Measurements from ENCODE around the gene REM2.

DNA sequence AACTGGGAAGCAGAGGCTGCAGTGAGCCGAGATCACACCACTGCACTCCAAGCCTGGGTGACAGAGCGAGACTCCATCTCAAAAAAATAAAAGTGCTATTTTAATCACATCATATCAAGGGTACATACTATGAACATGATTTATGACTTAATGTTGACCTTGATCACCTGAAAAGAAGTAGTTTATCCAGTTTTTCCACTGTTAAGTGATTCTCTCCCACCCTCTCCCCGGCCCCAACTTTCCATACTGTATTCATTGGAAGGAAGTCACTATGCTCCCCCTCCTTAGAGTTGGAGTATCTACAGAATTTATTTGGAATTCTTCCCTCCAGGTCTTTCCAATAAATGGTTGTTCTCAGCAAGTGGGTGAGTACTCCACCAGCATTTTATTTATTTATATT lies 49.1 kb downstream of the REM2 start:
- TF ChIP-seq, protein P1, sequence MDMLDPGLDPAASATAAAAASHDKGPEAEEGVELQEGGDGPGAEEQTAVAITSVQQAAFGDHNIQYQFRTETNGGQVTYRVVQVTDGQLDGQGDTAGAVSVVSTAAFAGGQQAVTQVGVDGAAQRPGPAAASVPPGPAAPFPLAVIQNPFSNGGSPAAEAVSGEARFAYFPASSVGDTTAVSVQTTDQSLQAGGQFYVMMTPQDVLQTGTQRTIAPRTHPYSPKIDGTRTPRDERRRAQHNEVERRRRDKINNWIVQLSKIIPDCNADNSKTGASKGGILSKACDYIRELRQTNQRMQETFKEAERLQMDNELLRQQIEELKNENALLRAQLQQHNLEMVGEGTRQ (IDR thresholded peaks at IDR 0.05; ENCODE audit: borderline replicate concordance, low read depth, low read length): no peak
- TF ChIP-seq GABPA (IDR thresholded peaks at IDR 0.05; ENCODE audit: low read depth) (no peak), CTCF (IDR thresholded peaks at IDR 0.05) (no peak), CHD2 (IDR thresholded peaks at IDR 0.05; ENCODE audit: low read length, partially characterized antibody) (no peak), NRF1 (IDR thresholded peaks at IDR 0.05; ENCODE audit: low read depth, low read length) (no peak), SMC3 (IDR thresholded peaks at IDR 0.05; ENCODE audit: low read depth, low read length) (no peak), EZH2phosphoT487 (IDR thresholded peaks at IDR 0.05; ENCODE audit: borderline replicate concordance, low read depth) (no peak), YY1 (IDR thresholded peaks at IDR 0.05; ENCODE audit: low read depth) (no peak), REST (IDR thresholded peaks at IDR 0.05; ENCODE audit: low read depth, low read length) (no peak), TAF1 (IDR thresholded peaks at IDR 0.05; ENCODE audit: borderline replicate concordance, low read depth, low read length) (no peak), PBX3 (IDR thresholded peaks at IDR 0.05) (no peak), EP300 (IDR thresholded peaks at IDR 0.05; ENCODE audit: borderline replicate concordance in 1 of 2, low read depth in 1 of 2, low read length in 1 of 2) (no peak)
